Measurements from ENCODE around the gene MACROD2. TPM values are rescaled to one million over a fixed set of nuclear protein-coding genes. Genes with fewer than 3 reads are reported as not detected.

The MACROD2 gene
- total RNA-seq, 4 donors from 2014 or later = 4.0 to 14.1 (median 10.4) TPM

DNA sequence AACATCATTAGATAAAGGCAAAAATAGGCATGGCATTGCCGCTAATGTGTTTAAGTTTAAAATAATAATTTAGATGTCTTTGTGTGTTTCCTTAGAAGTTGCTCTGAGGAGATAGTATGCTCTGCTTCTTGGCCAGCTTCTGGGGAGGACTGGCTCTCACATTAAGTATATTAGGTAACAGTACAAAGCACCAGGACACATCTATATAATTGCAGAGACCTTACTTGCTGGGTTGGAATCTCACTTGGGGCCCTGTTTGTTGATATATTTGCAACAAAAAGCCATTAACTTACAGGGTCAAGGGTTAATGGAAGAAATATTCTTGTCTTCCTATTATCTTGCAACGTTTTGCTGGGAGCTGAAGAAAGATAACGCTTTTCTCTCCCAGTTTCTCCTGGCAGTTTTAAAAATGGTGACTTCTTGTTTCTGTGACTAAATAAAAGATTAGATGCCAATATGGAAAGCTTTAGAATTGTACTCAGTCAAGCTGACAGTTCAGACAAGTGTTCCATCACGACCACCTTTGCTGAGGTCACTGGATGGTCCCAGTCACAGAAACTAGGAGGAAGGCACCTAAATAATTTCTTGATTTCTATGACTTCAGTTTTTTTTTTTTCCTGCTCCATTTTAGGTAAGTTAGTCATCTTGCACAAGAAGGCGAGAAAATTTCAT is 804.4 kb downstream of the MACROD2 start:
- Histone ChIP-seq H3K27ac (no peak overlapping the region), H3K36me3 (no peaks in the 10 kb centered on the region), H3K27me3 (no peaks in the 10 kb centered on the region), H3K9me3 (no peaks in the 10 kb centered on the region), H3K4me3 (no peak overlapping the region), H3K4me1 (no peaks in the 10 kb centered on the region)
- 68 to 73% methylated on average over 5 of the region's 5 CpGs for WGBS, 2 donors
- TF ChIP-seq EP300 (IDR thresholded peaks at IDR 0.05) (no peak), POLR2A (IDR thresholded peaks at IDR 0.05) (no peak)
- TF ChIP-seq, protein P1, sequence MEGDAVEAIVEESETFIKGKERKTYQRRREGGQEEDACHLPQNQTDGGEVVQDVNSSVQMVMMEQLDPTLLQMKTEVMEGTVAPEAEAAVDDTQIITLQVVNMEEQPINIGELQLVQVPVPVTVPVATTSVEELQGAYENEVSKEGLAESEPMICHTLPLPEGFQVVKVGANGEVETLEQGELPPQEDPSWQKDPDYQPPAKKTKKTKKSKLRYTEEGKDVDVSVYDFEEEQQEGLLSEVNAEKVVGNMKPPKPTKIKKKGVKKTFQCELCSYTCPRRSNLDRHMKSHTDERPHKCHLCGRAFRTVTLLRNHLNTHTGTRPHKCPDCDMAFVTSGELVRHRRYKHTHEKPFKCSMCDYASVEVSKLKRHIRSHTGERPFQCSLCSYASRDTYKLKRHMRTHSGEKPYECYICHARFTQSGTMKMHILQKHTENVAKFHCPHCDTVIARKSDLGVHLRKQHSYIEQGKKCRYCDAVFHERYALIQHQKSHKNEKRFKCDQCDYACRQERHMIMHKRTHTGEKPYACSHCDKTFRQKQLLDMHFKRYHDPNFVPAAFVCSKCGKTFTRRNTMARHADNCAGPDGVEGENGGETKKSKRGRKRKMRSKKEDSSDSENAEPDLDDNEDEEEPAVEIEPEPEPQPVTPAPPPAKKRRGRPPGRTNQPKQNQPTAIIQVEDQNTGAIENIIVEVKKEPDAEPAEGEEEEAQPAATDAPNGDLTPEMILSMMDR (IDR thresholded peaks at IDR 0.05) = no peak
- DNase-seq (ENCODE audit: low spot score in 2 of 2) = no peak

- no peaks in the 10 kb centered on the region for H3K27me3 ChIP-seq
- no peak for DNase-seq (ENCODE audit: low spot score in 2 of 2)
- TF ChIP-seq, protein P1 (IDR thresholded peaks at IDR 0.05) = no peak
- no peak overlapping the region for H3K27ac ChIP-seq
- H3K36me3 ChIP-seq = no peaks in the 10 kb centered on the region
- H3K9me3 ChIP-seq = no peaks in the 10 kb centered on the region
- H3K4me3 ChIP-seq = no peak overlapping the region
- WGBS, 2 donors = 82 to 87% methylated on average over 7 of the region's 7 CpGs
- no peaks in the 10 kb centered on the region for H3K4me1 ChIP-seq
Measured at GRCh38 chr20:14800707-14801425, 805.5 kb downstream of the MACROD2 start.

- DNase-seq (ENCODE audit: low spot score in 2 of 2) = no peak
- WGBS, 2 donors = 93 to 97% methylated on average over 5 of the region's 5 CpGs
- H3K4me3 ChIP-seq = no peak overlapping the region
Measured at GRCh38 chr20:14801591-14802325, 806.4 kb downstream of the MACROD2 start.

GRCh38 chr20:14807224-14807623 is 811.9 kb downstream of the MACROD2 start:
- TF ChIP-seq EP300 (IDR thresholded peaks at IDR 0.05) (no peak), POLR2A (IDR thresholded peaks at IDR 0.05) (no peak)
- TF ChIP-seq, protein P1 (IDR thresholded peaks at IDR 0.05) = no peak
- no peaks in the 10 kb centered on the region for H3K4me1 ChIP-seq
- no peaks in the 10 kb centered on the region for H3K27me3 ChIP-seq
- no peak overlapping the region for H3K27ac ChIP-seq
- H3K9me3 ChIP-seq = peaks cover 0 to 32% (median 0%) of the 10 kb centered on the region in 4 donors
- WGBS, 2 donors = 83 to 86% methylated on average over 2 of the region's 2 CpGs
- no peak for DNase-seq (ENCODE audit: low spot score in 2 of 2)
- no peak overlapping the region for H3K4me3 ChIP-seq
- H3K36me3 ChIP-seq = no peaks in the 10 kb centered on the region

More at GRCh38 chr20:14801591-14802325, 806.4 kb downstream of the MACROD2 start:
- peaks cover 0 to 2% (median 0%) of the 10 kb centered on the region in 4 donors for H3K9me3 ChIP-seq
- H3K27me3 ChIP-seq = no peaks in the 10 kb centered on the region
- no peaks in the 10 kb centered on the region for H3K36me3 ChIP-seq
- no peaks in the 10 kb centered on the region for H3K4me1 ChIP-seq
- no peak overlapping the region for H3K27ac ChIP-seq
- no peak for TF ChIP-seq EP300 (IDR thresholded peaks at IDR 0.05)
- TF ChIP-seq, protein P1 (IDR thresholded peaks at IDR 0.05) = no peak
- no peak for TF ChIP-seq POLR2A (IDR thresholded peaks at IDR 0.05)

GRCh38 chr20:14815340-14815739 is 820.0 kb downstream of the MACROD2 start:
- DNase-seq (ENCODE audit: low spot score in 2 of 2) = no peak
- WGBS, 2 donors = 81 to 84% methylated on average over 2 of the region's 2 CpGs
- Histone ChIP-seq H3K4me3 (no peak overlapping the region), H3K9me3 (peaks cover 0 to 3% (median 0%) of the 10 kb centered on the region in 4 donors), H3K36me3 (no peaks in the 10 kb centered on the region), H3K27me3 (no peaks in the 10 kb centered on the region), H3K27ac (no peak overlapping the region), H3K4me1 (no peaks in the 10 kb centered on the region)
- TF ChIP-seq EP300 (IDR thresholded peaks at IDR 0.05) = no peak
- TF ChIP-seq POLR2A (IDR thresholded peaks at IDR 0.05) = no peak

Measured in tibial nerve (tissue), 4 donors.